ENCODE results near the gene TMEM31.
"Not testable (repeated sequence)": the region's sequence is repeated elsewhere in the genome, so short reads cannot be mapped to it uniquely, and the experiment has no call there.

The TMEM31 gene

DNA sequence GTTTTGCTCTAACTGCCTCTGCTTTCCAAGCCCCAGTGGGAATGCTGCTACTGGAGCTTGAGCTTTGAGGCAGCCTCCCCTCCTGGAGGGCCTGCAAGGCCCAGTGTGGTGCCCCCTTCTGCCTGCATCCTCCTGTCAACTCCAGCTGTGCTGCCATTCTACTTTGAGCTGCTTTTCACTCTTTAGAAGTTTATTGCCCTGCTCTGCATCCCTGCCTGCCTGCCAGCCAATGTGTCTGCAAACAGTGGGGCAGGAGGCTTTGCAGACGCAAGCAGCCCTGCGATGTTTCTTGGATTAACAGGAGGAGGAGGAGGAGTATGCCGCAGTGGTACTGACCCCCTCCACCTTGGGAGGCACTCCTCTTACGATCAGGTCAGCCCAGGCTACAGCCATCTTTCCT is 16.4 kb downstream of the TMEM31 start:
- DNase-seq = no peak

DNA sequence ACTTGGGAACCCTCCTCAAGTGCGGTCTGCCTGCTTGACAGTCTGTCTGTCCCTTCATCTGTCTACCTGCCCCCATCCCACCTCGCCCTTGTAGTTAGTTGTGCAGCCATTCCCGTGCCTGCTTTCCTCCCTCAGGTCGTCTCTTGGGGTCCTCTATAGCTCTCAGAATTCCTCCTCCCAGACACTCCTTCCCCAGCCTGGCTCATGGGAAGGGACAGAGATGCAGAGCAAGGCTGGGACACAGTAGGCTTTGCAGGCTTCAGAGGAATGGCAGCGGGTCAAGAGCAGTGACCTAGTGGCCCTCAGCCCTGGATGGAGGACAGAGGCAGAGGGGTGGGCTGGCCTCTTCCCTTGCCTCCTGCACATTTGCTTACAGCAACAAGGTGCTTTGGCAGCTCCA is 18.3 kb downstream of the TMEM31 start:
- DNase-seq = no peak

DNA sequence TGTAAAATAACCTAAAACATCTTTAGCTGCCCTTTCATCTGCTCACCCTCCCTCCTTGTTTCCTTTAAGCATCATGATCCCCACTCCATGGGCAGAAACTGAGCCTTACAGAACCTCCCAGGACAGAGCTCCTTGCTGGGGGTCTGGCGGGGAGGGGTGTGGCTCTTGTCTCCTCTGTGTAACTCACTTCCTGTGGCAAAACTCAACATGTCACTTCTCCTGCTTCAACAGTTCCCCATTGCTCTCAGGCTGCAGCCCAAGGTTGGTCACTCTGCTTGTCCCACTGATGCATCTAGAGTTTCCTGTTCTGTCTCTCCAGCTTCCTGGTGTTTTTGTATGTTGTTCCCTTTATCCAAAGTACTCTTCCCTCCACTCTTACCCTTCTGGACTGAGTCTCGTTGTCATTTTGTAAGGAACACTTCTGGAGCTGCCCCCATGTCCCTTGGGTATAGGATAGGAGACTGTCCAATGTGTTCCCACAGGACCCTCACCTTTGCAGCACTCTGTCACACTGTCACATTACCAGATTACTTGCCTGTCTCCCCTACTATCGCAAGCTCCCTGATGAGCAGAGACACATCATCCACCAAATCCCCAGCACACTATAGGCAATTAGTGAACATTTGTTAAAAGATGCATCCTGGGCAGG is 19.6 kb downstream of the TMEM31 start:
- DNase-seq = no peak

DNA sequence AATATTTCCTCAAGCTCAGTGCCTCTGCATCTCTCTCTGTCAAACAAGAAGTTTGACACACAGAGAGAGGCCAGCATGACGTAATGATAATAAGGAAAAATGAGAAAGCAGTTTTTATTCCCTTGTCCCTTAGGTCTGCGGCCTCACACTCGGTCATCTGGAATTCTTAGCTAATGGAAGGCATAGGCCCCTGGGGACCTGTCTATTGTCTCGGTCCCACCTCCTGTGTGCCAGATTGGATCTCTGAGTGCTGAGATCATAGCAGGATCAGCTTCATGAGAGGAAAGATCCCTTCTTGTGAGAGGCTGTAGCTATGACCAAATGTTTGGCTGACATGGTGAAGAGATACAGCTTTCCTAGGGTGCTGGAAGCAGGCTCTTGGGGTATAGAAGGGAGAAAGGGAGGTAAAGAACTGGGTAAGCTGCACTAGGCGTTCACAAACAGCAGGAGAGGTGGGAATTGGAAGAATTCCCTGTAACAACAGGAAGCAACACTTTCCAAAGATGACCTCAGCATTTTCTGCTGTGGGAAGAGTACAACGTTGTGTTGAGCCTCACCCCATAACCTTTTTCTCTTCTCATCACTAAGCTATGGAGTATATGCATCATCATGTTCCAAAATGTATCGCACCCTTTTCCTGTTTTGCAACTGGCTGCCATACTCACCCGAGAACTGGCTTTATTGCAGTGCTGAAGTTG is 20.2 kb downstream of the TMEM31 start:
- DNase-seq = no peak

DNA sequence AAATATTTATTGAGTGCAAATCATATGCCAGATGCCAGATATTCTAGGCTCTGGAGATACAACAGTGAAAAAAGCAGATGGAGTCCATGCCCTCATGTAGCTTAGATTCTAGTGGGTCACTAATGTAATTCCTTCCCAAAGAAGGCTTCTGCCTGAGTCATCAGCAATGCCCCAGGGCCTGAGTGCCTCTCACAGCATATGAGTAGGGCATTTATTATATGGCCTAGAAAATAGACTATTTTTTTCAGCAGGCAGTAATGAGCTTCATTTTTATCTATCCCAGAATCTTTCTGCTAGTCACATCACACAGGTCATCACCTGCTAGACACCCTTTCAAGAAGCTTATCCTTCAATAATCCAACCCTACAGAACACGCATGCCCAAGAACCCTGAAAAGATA is 22.3 kb downstream of the TMEM31 start:
- DNase-seq = no peak

DNA sequence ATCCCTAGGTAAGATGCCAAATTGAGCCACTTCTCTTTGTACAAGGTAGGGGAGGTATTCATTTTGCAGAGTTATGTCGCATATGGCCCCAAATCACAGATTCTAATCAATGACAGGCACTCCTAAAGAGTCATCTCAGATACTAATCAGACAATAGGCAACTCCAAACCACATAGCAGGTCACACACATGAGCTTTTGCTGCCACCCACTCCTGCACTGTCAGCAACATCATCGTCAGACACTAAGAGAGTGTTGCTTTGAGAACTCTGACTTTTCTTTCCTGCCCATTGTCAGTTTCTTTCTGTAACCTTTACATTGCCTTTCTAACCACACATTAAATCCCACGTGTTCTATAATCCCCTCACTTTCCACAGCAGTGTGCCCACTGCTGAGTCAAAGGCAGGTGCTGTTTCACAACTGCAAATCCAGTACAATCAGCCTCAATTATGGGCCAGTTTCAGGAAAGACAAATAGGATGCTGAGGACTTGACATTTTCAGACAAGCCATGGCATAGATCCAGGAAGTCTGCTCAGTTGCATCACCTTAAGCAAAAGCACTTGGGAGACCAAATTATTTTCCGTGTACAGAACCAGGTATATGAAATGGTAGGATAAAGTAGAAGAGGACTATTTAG is 23.5 kb downstream of the TMEM31 start:
- no peak for DNase-seq

DNA sequence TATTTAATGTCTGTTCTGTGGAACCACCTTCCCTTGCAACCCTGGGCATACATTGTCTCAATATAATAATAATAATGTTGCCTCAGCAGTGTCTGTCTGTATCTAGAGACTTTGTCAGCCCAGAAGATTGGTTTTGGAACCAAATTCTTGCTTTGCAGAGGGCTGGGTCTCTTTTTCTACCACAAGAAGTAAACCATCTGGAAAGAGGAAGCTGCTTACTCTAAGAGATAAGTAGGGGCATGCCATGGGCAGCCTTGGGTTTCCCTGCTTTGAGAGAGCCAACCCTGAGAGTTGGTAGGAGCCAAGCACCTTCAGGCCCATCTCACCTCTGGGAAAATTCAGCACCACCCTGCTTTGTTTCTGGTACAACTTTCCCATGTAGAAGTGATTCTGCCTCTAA is 27.0 kb downstream of the TMEM31 start:
- no peak for DNase-seq

DNA sequence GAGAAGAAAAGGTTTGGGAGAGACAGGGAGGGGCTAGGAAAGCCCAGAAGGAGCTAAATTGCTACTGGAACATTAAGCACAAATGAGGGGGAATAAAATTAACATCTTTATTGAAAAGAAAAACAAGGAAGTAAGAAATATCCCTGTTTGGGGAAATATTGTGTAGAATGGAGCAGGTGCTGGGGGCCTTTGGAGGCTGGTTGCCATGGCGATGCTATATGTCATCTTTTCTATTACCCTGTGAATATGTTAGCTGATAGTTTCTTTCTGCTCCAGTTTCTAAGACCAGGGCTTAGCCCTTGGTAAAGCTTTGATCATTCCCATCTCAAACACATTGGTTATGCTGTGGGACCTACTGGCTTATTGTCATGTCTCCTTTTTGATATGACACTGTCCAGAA is 28.7 kb downstream of the TMEM31 start:
- DNase-seq = peak; percentile 44

DNA sequence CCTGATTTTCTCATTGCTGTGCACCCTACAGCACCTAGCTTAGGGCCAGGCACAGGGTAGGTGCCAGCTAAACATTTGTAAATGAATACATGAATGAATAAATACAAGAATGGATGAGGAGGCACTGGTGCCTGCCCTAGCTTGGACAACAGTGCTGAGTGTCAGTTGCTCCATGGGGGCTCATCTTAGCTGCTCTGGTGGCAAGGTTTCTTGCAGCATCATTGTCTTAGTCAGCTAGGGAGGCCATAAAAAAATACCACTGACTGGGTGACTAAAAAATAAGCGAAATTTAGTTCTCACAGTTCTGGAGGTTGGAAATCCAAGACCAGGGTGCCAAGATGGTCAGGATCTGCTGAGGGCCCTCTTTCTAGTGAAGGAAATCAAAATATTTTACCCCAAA is 31.2 kb downstream of the TMEM31 start:
- DNase-seq = no peak

DNA sequence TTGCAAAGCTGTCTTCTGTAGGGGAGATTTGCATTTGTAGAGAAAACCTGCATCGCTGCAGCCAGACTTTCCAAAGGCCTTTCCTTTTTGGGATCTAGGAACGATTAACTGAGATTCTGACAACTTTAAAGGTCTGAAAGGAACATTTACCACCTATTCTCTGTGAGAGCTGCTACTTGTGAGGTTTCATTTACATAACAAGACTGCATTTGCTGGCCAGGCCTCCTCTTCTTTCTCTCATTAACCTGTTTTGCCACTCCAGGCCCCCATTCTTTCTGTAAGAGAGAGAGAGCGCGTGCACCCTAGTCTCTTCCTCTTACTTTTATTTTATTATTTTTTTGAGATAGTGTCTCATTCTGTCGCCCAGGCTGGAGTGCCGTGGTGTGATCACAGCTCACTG is 31.6 kb downstream of the TMEM31 start:
- DNase-seq = no peak

DNA sequence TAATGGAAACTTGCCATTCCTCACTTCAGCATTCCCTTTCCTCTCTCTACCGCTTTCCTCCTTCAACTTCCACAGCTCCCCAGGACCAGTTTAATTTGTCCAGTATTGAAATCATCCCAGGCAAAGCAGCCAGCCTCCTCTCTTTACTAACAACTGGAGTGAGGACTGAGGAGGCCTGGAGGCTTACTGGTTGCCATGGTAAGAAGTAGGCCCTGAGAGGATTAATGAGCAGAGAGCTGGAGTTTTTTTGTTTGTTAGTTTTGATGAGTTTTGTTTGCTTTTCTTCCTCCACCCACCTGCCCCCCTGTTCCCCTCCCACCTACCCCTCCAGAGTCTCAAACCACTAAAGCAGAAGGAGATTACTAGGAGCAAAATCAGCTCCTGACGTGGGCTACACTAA is 36.5 kb downstream of the TMEM31 start:
- DNase-seq = peak; percentile 3

DNA sequence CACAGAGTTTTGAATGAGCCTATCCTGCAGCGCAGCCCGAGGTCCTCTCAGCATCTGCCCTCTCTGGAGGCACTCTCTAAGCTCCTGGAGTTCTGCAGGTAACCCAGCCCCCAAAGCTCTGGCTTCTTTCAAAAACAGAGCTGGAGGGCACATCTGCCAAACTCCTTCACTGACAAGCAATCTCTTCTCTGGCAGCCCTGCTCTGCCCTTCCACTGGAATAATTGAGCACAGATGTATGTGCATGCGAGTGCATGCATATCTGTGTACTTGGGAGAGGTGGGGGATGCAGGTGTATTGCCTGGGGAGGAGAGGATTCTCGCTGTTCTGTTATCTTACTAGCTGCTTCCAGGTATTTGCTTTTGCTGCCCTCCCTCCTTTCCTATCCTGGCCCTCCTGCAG is 43.7 kb downstream of the TMEM31 start:
- no peak for DNase-seq

DNA sequence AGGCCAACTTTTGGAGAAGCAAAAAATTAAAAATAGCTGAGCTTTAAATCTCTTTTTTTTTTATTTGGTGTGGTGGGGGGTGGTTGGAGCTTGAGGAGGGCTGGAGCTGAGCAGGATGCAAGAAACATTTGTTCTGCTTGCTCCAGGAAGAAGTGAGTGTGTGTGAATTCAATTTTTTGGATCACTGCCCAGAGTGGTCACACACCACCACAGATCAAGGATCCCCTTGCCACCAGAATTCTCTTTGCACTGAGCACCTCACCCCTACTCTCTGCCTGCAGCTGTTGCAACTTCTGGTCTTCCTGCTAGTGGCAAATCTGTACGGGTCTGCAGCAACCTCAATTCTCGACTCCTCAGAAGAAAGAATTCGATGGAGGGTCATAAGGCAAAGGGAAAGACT is 46.0 kb downstream of the TMEM31 start:
- peak; percentile 73 for DNase-seq

DNA sequence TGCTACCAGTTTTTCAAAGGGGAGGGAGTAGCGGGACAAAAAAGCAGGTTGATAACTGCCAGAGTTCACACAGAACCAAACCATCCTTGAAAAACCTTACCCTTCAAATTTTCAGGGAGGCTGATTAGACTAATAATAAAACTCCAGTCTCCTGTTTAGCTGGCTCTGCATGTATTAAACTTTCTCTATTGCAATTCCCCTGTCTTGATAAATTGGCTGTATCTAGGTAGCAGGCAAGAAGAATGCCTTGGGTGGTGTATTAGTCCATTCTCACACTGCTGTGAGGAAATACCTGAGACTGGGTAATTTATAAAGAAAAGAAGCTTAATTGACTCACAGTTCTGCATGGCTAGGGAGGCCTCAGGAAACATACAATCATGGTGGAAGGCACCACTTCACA is 47.8 kb downstream of the TMEM31 start:
- DNase-seq = no peak

DNA sequence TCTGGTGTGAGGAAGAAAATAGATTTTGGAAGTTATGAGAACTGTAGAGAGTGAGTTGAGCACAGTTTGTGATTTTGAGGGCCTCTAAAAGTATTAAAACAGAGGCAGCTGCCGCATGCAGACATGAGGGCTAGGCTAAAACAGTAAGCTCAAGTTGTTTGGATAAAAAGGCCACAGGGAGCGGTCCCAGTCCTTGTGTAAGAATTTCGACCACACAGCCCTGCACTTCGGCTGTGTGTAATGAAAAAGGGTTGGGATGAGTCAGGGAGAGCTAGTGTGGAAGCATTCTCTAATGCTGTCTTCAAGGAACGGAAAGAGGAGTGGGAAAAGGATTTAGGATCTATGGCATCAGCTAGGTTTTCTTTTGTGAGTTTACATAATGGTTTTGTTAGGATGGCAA is 52.8 kb downstream of the TMEM31 start:
- DNase-seq = not testable (repeated sequence)
